ENCODE data around the gene NVL. TPM values are rescaled to one million over a fixed set of nuclear protein-coding genes. Genes with fewer than 3 reads are reported as not detected.

The NVL gene
- total and polyA plus RNA-seq, 10 of the 15 experiments (the other 5 are each of a cell fraction or from before 2014, with no cell fraction given): 20.3 to 49.6 (median 35.2) TPM

GRCh38 chr1:224182866-224183590 lies 146.9 kb downstream of the NVL start, which contains the start of gene DEGS1 (continued):
- TF ChIP-seq REST (IDR thresholded peaks at IDR 0.05; ENCODE audit: low read depth, low read length): 0 out of 2 replicates have a peak, but pooled peaks have one; percentile 17
- TF ChIP-seq, protein P1, sequence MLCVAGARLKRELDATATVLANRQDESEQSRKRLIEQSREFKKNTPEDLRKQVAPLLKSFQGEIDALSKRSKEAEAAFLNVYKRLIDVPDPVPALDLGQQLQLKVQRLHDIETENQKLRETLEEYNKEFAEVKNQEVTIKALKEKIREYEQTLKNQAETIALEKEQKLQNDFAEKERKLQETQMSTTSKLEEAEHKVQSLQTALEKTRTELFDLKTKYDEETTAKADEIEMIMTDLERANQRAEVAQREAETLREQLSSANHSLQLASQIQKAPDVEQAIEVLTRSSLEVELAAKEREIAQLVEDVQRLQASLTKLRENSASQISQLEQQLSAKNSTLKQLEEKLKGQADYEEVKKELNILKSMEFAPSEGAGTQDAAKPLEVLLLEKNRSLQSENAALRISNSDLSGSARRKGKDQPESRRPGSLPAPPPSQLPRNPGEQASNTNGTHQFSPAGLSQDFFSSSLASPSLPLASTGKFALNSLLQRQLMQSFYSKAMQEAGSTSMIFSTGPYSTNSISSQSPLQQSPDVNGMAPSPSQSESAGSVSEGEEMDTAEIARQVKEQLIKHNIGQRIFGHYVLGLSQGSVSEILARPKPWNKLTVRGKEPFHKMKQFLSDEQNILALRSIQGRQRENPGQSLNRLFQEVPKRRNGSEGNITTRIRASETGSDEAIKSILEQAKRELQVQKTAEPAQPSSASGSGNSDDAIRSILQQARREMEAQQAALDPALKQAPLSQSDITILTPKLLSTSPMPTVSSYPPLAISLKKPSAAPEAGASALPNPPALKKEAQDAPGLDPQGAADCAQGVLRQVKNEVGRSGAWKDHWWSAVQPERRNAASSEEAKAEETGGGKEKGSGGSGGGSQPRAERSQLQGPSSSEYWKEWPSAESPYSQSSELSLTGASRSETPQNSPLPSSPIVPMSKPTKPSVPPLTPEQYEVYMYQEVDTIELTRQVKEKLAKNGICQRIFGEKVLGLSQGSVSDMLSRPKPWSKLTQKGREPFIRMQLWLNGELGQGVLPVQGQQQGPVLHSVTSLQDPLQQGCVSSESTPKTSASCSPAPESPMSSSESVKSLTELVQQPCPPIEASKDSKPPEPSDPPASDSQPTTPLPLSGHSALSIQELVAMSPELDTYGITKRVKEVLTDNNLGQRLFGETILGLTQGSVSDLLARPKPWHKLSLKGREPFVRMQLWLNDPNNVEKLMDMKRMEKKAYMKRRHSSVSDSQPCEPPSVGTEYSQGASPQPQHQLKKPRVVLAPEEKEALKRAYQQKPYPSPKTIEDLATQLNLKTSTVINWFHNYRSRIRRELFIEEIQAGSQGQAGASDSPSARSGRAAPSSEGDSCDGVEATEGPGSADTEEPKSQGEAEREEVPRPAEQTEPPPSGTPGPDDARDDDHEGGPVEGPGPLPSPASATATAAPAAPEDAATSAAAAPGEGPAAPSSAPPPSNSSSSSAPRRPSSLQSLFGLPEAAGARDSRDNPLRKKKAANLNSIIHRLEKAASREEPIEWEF (IDR thresholded peaks at IDR 0.05; ENCODE audit: insufficient replicate concordance, low read depth, low read length): peak; percentile 38
- TF ChIP-seq, protein P2, sequence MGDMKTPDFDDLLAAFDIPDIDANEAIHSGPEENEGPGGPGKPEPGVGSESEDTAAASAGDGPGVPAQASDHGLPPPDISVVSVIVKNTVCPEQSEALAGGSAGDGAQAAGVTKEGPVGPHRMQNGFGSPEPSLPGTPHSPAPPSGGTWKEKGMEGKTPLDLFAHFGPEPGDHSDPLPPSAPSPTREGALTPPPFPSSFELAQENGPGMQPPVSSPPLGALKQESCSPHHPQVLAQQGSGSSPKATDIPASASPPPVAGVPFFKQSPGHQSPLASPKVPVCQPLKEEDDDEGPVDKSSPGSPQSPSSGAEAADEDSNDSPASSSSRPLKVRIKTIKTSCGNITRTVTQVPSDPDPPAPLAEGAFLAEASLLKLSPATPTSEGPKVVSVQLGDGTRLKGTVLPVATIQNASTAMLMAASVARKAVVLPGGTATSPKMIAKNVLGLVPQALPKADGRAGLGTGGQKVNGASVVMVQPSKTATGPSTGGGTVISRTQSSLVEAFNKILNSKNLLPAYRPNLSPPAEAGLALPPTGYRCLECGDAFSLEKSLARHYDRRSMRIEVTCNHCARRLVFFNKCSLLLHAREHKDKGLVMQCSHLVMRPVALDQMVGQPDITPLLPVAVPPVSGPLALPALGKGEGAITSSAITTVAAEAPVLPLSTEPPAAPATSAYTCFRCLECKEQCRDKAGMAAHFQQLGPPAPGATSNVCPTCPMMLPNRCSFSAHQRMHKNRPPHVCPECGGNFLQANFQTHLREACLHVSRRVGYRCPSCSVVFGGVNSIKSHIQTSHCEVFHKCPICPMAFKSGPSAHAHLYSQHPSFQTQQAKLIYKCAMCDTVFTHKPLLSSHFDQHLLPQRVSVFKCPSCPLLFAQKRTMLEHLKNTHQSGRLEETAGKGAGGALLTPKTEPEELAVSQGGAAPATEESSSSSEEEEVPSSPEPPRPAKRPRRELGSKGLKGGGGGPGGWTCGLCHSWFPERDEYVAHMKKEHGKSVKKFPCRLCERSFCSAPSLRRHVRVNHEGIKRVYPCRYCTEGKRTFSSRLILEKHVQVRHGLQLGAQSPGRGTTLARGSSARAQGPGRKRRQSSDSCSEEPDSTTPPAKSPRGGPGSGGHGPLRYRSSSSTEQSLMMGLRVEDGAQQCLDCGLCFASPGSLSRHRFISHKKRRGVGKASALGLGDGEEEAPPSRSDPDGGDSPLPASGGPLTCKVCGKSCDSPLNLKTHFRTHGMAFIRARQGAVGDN (IDR thresholded peaks at IDR 0.05): peak; percentile 60; the same call in 1 of the 2 replicates
- TF ChIP-seq BCL11A (IDR thresholded peaks at IDR 0.05; ENCODE audit: low read depth, low read length): 0 out of 2 replicates have a peak, but pooled peaks have one; percentile 7
- TF ChIP-seq, protein P3, sequence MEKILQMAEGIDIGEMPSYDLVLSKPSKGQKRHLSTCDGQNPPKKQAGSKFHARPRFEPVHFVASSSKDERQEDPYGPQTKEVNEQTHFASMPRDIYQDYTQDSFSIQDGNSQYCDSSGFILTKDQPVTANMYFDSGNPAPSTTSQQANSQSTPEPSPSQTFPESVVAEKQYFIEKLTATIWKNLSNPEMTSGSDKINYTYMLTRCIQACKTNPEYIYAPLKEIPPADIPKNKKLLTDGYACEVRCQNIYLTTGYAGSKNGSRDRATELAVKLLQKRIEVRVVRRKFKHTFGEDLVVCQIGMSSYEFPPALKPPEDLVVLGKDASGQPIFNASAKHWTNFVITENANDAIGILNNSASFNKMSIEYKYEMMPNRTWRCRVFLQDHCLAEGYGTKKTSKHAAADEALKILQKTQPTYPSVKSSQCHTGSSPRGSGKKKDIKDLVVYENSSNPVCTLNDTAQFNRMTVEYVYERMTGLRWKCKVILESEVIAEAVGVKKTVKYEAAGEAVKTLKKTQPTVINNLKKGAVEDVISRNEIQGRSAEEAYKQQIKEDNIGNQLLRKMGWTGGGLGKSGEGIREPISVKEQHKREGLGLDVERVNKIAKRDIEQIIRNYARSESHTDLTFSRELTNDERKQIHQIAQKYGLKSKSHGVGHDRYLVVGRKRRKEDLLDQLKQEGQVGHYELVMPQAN (conservative IDR thresholded peaks at IDR 0.05): peak; percentile 75
- TF ChIP-seq STAT1 (conservative IDR thresholded peaks at IDR 0.05): 0 out of 2 replicates have a peak, but pooled peaks have one; percentile 54
